NCI-H345 (cell line): Measurements from ENCODE around the gene LPCAT1.

ENCODE experiments used
- DNase-seq: peaks from one replicate; lab custom pipeline; 2025; lab: John Stamatoyannopoulos, UW

The LPCAT1 gene

GRCh38 chr5:1495525-1495897 is 28.2 kb downstream of the LPCAT1 start:
- DNase-seq: no peak

GRCh38 chr5:1494780-1495524 is 28.8 kb downstream of the LPCAT1 start:
- DNase-seq: no peak

- DNase-seq: no peak
Measured at GRCh38 chr5:1493941-1494340, 29.8 kb downstream of the LPCAT1 start.

- no peak for DNase-seq
Measured at GRCh38 chr5:1493413-1493812, 30.3 kb downstream of the LPCAT1 start.

- no peak for DNase-seq
Measured at GRCh38 chr5:1492757-1493156, 31.0 kb downstream of the LPCAT1 start.

- no peak for DNase-seq
Measured at GRCh38 chr5:1490376-1490775, 33.4 kb downstream of the LPCAT1 start.

- DNase-seq: no peak
Measured at GRCh38 chr5:1489754-1490153, 34.0 kb downstream of the LPCAT1 start.

- no peak for DNase-seq
Measured at GRCh38 chr5:1488882-1489680, 34.7 kb downstream of the LPCAT1 start.

GRCh38 chr5:1487079-1487764 is 36.5 kb downstream of the LPCAT1 start:
- DNase-seq: no peak

GRCh38 chr5:1486271-1486670 is 37.5 kb downstream of the LPCAT1 start:
- no peak for DNase-seq

- no peak for DNase-seq
Measured at GRCh38 chr5:1485579-1486118, 38.1 kb downstream of the LPCAT1 start.

- DNase-seq: no peak
Measured at GRCh38 chr5:1484730-1485578, 38.8 kb downstream of the LPCAT1 start.

GRCh38 chr5:1483856-1484729 is 39.7 kb downstream of the LPCAT1 start:
- no peak for DNase-seq

- DNase-seq: no peak
Measured at GRCh38 chr5:1483064-1483463, 40.7 kb downstream of the LPCAT1 start.

- DNase-seq: no peak
Measured at GRCh38 chr5:1481959-1482331, 41.8 kb downstream of the LPCAT1 start.

GRCh38 chr5:1481266-1481958 is 42.3 kb downstream of the LPCAT1 start:
- no peak for DNase-seq

GRCh38 chr5:1480806-1481205 is 43.0 kb downstream of the LPCAT1 start:
- DNase-seq: no peak

GRCh38 chr5:1480217-1480616 is 43.5 kb downstream of the LPCAT1 start:
- no peak for DNase-seq

- peak; percentile 9 for DNase-seq
Measured at GRCh38 chr5:1479581-1480188, 44.1 kb downstream of the LPCAT1 start.

- no peak for DNase-seq
Measured at GRCh38 chr5:1479066-1479465, 44.7 kb downstream of the LPCAT1 start.
